Skin epidermis (tissue), 12 donors: ENCODE results near the gene ARPC4.

Experiments used
- H3K27ac ChIP-seq, 21 experiments: fragments of 200-600 bp; sonication (generic) in 11 of 21; one replicate each; pipeline ENCODE4 v1.5.0; 2020; ENCODE audit warnings: mild to moderate bottlenecking in 3 of 21, inconsistent platforms in 2 of 21, moderate library complexity in 2 of 21
- H3K4me3 ChIP-seq, 7 experiments: fragments of 200-600 bp; sonication (generic) in 2 of 7; one replicate each; pipeline ENCODE4 v1.5.0; 2020; ENCODE audit warnings: inconsistent platforms in 2 of 7, mild to moderate bottlenecking in 2 of 7, moderate library complexity in 1 of 7

ARPC4 gene

GRCh38 chr3:9786825-9787669 lies 5.8 kb upstream of the ARPC4 start:
- no peak overlapping the region for H3K4me3 ChIP-seq

GRCh38 chr3:9787714-9788113 lies 5.2 kb upstream of the ARPC4 start:
- no peak overlapping the region for H3K4me3 ChIP-seq
- H3K27ac ChIP-seq: no peak overlapping the region

More at GRCh38 chr3:9786825-9787669, 5.8 kb upstream of the ARPC4 start:
- no peak overlapping the region for H3K27ac ChIP-seq

DNA sequence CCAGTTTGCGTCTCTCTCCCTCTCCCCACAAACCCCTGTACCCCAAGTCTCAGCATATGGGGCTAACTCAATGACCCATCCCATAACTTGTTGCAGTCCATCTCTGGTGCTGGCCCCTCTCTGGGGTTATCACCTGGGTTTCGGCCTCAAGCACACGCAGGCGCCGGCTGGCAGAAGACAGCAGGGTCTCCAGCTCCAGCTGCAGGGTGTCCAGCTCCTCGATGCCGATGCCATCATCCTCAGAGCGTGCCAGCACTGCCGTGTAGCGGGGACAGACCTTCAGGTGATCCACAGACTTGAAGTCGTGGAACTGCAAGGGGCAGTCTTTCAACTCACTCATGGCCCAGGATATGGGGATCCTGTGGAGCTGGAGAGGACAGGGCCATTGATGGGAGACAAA lies 1.8 kb upstream of the ARPC4 start:
- Histone ChIP-seq H3K27ac (peak overlapping the region in 10 of 21 experiments; percentile 91 to 100 (median 98)), H3K4me3 (no peak overlapping the region)

- H3K27ac ChIP-seq: peak overlapping the region; percentile 79 to 100 (median 98)
- peak overlapping the region; percentile 87 to 98 (median 90) for H3K4me3 ChIP-seq
These were observed 985 bp upstream of the ARPC4 start for GRCh38 chr3:9791790-9792404.

DNA sequence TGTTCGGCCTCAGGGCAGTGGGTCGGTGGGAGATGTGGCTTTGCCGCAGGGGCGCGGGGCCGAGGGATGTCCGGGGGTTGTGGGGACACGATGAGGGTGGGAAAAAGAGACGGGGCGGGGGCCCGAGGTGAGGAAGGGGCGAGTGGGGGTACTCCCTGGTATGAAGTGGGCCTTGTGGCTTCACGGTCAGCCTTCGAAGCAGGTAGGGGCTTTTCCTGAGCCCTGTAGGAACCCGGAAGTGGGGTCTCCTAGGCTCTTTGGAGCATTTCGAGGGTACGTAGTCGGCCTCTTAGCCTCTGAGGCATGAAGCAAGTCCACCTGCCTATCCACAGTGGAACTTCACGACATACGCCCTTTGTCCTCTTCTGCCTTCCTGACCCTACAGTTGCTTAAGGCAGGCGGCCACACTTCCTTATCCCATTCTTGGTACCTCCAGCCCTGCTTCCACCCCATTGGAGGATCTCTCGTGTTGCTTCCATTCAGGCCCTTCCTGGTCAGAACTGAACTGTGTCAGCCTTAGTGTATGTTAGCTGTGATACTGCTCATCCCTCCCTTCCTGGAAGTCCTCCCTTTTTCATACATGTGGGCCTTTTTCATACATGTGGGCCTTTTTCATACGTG lies 389 bp downstream of the ARPC4 start:
- peak overlapping the region; percentile 87 to 98 (median 90) for H3K4me3 ChIP-seq
- peak overlapping the region; percentile 79 to 100 (median 98) for H3K27ac ChIP-seq

- H3K4me3 ChIP-seq: peak overlapping the region in 1 of 7 experiments; percentile 98
- peak overlapping the region in 2 of 21 experiments; percentile 35 for H3K27ac ChIP-seq
These were observed 1.5 kb downstream of the ARPC4 start for GRCh38 chr3:9794400-9794799.

GRCh38 chr3:9795207-9795606 lies 2.3 kb downstream of the ARPC4 start:
- H3K27ac ChIP-seq: peak overlapping the region in 1 of 21 experiments; percentile 35
- no peak overlapping the region for H3K4me3 ChIP-seq

- H3K27ac ChIP-seq: no peak overlapping the region
These were observed 4.5 kb downstream of the ARPC4 start for GRCh38 chr3:9797196-9797945.

GRCh38 chr3:9800529-9800928 lies 7.6 kb downstream of the ARPC4 start:
- H3K27ac ChIP-seq: no peak overlapping the region
- no peak overlapping the region for H3K4me3 ChIP-seq

More at GRCh38 chr3:9797196-9797945, 4.5 kb downstream of the ARPC4 start:
- H3K4me3 ChIP-seq: no peak overlapping the region

DNA sequence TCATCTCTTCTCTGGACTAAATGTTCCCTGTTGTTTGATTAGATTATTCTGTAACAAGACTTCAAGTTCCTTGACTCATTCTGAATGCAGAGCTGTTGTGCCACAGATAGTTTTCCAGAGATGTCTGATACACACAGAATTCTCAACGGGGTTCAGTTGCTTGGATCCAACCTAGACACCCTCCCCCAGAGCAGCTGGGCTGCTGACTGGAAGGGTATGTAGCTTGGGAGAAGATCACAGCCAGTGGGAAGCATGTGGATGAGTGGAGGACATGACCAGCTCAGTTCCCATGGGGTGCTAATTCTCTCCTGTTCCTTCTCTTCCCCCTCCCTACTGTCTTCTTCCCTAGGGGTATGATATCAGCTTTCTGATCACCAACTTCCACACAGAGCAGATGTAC lies 10.6 kb downstream of the ARPC4 start:
- no peak overlapping the region for H3K27ac ChIP-seq
- no peak overlapping the region for H3K4me3 ChIP-seq

- H3K27ac ChIP-seq: no peak overlapping the region
These were observed 12.1 kb downstream of the ARPC4 start for GRCh38 chr3:9804996-9805395.

GRCh38 chr3:9806137-9806536 lies 13.3 kb downstream of the ARPC4 start:
- H3K4me3 ChIP-seq: no peak overlapping the region
- H3K27ac ChIP-seq: no peak overlapping the region

More at GRCh38 chr3:9804996-9805395, 12.1 kb downstream of the ARPC4 start:
- H3K4me3 ChIP-seq: no peak overlapping the region

DNA sequence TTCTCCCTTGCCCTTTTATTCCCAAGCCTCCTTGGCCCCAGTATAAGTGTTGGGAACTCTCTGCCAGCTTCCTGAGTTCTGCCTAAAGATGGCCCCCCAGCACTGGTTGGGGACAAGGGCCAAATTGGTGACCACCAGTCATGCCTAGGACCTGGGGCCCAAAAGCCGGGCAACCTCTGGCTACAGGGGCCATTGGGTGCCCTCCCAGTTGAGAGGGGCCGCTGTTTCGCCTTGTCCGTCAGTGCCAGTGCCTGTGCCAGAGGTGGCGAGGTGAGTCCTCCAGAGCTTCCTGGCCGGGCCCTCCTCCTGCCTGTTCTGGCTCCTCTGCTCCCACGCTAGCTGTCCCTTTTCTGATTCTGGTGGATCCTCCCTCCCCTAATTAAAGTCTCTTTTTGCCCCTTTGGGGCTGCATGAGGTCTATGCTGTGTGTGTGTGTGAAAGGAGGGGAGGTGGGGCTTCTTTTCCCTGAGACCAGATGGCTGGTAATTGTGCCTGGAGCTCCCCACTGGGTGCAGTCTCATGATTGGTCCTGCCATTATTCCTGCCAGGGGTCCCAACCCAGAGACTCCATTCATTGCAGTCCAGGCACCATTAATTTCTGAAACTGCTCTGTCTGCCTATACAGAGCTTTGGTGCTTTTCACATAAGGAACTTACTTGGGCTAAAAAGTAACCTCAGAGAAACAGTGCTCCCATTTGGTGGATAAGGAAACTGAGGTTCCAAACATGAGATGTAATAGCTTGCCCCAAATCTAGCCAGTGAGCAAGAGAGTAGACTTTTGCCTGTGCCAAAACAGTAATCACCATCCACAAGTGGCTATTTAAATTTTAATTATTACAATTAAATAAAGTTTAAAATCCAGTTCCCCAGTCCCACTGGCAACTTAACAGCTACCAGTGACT lies 14.1 kb downstream of the ARPC4 start:
- H3K27ac ChIP-seq: no peak overlapping the region
- H3K4me3 ChIP-seq: no peak overlapping the region

DNA sequence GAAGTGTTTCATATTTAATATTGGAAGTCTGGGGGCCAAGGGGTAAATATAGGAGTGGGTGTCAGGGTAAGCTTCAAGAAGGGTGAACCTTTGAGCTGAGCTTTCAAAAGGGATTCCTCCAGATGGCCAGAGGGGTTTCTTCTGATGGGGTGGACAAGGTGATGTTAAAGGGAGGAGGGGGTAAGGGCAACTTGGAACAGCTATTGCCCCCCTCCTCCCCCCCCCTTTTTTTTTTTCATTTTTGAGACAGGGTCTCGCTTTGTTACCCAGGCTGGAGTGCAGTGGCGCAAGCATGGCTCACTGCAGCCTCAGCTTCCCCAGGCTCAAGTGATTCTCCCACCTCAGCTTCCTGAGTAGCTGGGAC lies 15.1 kb downstream of the ARPC4 start:
- Histone ChIP-seq H3K4me3 (no peak overlapping the region), H3K27ac (peak overlapping the region in 4 of 21 experiments; percentile 95 to 99 (median 97))

DNA sequence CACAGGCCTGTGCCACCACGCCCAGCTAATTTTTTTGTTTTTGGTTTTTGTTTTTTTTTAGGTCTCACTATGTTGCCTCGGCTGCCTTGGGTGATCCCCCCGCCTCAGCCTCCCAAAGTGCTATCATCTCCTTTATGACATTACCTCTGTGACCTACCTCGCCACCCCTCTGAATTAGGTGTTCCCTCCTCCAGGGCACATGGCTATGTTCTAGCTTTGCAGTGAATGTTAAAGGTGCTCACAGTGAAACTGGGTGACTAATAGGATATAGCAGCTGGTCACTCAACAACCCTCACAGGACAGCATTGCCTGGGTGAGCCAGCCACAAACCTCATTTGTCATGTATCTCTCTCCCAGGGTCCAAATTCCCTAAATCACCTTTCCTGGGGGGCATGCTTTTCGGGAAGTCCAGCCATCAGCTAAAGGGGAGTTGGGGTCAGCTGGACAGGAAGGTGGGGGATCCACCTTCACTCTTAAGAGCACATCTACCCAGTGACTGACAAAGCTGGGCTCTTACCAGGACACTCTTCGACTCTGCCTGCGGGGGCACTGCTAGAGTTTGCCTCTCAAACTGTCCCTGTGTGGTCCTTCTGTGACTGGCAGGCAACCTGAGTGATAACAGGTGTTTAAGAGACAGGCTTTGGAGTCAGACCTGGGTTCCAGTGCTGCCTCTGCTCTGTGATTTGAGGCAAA lies 15.6 kb downstream of the ARPC4 start:
- H3K27ac ChIP-seq: peak overlapping the region in 19 of 21 experiments; percentile 89 to 99 (median 95)
- no peak overlapping the region for H3K4me3 ChIP-seq

DNA sequence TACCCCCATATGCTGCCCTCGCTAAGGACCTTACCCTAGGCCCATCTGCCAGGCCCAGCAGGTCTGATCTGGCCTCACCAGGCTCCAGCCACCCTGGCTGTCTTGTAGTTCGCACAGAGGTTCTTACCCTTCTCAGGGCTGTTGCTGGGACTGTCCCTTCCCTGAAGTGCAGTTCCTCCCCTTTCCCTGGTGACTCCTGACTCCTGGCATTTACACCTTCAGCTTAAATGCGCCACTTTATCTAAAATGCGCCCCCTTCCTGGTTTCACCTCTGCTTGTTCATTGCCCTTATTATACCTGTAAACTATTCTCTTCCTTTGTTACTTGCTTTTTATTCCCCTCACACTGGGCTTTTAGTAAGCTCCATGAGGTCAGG lies 16.3 kb downstream of the ARPC4 start:
- Histone ChIP-seq H3K27ac (peak overlapping the region; percentile 78 to 99 (median 95)), H3K4me3 (peak overlapping the region in 6 of 7 experiments; percentile 56 to 82 (median 72))

DNA sequence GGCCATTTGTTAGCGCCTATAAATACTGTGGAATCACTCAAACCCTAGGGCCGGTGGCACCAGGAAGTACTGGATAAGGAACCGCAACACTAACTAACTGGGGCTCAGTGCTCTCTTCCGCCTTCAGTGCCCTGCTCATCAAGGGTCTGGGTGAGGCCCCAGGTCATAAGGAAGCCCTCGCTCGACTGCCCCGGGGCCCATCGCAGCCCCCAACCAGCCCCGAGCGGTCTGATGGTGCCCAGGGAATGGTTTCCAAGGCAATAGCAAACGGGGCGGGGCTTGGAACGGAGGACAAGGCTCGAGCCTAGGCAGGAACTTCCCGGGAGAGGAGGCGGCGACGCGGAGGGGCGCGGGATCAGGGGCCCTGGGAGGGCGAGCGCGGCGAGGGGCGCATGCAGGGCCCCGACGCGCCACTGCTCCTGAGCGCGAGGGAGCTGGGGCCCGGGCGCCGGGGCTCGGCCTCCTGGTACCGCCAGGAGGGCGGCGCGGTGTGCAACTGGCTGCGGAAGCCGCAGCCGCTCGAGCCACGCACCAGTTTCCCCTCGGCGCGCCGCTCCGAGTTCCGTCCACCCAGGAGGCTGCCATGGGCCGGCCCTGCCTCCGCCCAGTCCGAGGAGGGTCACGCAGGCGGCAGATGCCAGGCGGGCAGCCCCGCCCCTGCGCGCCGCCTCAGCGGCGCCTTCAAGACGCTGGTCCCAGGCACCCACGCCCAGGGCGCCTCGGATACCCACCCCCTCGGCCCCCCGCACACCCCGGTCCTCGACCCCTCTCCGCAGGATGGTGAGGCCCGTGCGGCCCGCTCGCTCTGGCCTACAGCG lies 16.9 kb downstream of the ARPC4 start, which contains the start of gene TTLL3:
TSS of gene TTLL3 (plus strand) at position 648 of the 818 bp plus-strand sequence. CDS start 400 bp downstream, outside the sequence.
- Histone ChIP-seq H3K27ac (peak within 1 kb of the TSS; percentile 78 to 99 (median 95)), H3K4me3 (peak within 1 kb of the TSS; percentile 56 to 82 (median 76))
